Measurements from ENCODE around the gene HAGH. TPM values are rescaled to one million over a fixed set of nuclear protein-coding genes. Genes with fewer than 3 reads are reported as not detected.

HAGH gene
- total and polyA plus RNA-seq, 11 donors, result 111 to 358 (median 165) TPM

GRCh38 chr16:1828645-1829410 lies 2.2 kb upstream of the HAGH start:
- Histone ChIP-seq H3K27me3 (no peaks in the 10 kb centered on the region), H3K9me3 (no peaks in the 10 kb centered on the region), H3K27ac (no peak overlapping the region), H3K4me1 (peaks cover 9 to 53% (median 41%) of the 10 kb centered on the region in 12 donors), H3K4me3 (peak overlapping the region in 8 of 12 donors; percentile 6 to 99 (median 82)), H3K36me3 (peaks cover 0 to 22% (median 13%) of the 10 kb centered on the region in 9 donors)
- intact Hi-C loops (cut with DNase I), result no loop called here
- no peak for DNase-seq
- no peak for ATAC-seq
- TF ChIP-seq POLR2A (IDR thresholded peaks at IDR 0.05), result no peak
- TF ChIP-seq, protein P1, sequence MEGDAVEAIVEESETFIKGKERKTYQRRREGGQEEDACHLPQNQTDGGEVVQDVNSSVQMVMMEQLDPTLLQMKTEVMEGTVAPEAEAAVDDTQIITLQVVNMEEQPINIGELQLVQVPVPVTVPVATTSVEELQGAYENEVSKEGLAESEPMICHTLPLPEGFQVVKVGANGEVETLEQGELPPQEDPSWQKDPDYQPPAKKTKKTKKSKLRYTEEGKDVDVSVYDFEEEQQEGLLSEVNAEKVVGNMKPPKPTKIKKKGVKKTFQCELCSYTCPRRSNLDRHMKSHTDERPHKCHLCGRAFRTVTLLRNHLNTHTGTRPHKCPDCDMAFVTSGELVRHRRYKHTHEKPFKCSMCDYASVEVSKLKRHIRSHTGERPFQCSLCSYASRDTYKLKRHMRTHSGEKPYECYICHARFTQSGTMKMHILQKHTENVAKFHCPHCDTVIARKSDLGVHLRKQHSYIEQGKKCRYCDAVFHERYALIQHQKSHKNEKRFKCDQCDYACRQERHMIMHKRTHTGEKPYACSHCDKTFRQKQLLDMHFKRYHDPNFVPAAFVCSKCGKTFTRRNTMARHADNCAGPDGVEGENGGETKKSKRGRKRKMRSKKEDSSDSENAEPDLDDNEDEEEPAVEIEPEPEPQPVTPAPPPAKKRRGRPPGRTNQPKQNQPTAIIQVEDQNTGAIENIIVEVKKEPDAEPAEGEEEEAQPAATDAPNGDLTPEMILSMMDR (IDR thresholded peaks at IDR 0.05), result no peak
- 46 to 57% (median 55%) methylated on average over 11 of the region's 11 CpGs for WGBS, 4 donors

DNA sequence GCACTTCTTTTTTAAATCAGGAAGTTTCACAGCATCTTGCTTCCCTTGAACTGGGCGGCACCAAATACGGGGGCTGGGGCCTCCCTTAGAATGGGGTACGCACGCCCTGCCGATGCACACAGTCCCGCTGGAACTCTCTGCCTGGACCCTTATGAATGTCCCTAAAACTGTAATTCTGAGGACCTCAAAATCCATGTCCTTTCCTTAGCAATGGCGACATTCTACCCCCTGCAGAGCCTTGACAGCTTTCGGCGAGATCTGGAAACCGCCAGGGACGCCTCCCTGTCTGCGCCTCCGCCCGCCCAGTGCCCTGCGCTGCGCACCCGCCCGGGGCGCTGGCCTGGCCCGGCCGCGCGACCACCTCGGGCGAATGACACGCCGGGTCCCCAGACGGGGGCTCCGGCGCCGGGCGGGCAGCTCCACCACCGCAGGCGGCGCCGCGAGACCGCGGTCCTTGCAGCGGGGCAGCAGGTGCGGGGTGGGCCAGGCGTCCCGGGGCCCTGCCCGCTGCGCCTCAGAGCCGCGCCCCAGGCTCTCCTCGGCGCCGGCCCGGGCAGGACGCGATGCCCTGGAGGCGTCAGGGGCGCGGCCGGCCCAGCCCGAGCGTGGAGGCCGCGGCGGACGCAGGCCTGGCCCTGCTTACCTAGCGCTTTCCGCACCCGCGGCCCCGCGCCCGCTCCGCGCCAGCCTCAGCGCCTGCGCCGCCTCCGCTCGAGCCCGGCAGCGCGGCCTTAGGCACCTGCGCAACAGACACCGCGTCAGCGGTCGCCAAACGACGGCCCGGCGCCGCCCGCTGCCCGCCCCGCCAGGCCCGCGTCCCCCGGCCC lies 548 bp downstream of the HAGH start:
- DNase-seq (peak in 2 of 5 donors; percentile 54 to 63), ATAC-seq (peak in 3 of 4 donors; percentile 13 to 29 (median 27))
- H3K4me1 ChIP-seq, result peaks cover 9 to 57% (median 46%) of the 10 kb centered on the region in 12 donors
- TF ChIP-seq, protein P1 (IDR thresholded peaks at IDR 0.05), result peak in 2 of 12 donors; percentile 13 to 29
- no peak for TF ChIP-seq POLR2A (IDR thresholded peaks at IDR 0.05)
- 1 to 6% (median 2%) methylated on average over 33 to 96 of the region's 96 CpGs for WGBS, 4 donors
- H3K4me3 ChIP-seq, result peak overlapping the region; percentile 34 to 99 (median 78)
- peaks cover 0 to 37% (median 24%) of the 10 kb centered on the region in 9 donors for H3K36me3 ChIP-seq
- no peaks in the 10 kb centered on the region for H3K27me3 ChIP-seq
- intact Hi-C loops (cut with DNase I), result loop anchor here in 1 of 10 donors (1.0 kb wide), 1 partner anchor 44 kb away; the partner anchor contains the start of genes NUBP2 and SPSB3
- no peaks in the 10 kb centered on the region for H3K9me3 ChIP-seq
- H3K27ac ChIP-seq, result peak overlapping the region; percentile 32 to 97 (median 85)

DNA sequence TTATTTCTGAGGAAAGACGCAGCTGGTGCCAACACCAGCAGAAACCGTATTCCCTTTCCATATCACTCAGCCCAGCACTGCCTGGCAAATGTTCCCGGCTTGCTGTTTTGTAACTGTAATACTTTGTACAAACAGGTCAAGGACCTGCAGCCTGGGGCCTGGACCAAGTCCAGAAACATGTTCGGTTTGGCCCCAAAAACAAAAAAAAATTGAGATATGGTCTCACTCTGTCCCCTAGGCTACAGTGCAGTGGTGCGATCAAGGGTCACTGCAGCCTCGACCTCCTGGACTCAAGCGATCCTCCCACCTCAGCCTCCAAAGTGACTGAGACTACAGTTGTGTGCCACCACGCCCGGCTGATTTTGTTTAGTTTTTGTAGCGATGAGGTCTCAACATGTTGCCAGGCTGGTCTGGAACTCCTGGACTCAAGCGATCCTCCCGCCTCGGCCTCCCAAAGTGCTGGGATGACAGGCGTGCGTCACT lies 1.2 kb downstream of the HAGH start:
- DNase-seq (no peak), ATAC-seq (no peak)
- peaks cover 9 to 56% (median 45%) of the 10 kb centered on the region in 12 donors for H3K4me1 ChIP-seq
- no peak for TF ChIP-seq POLR2A (IDR thresholded peaks at IDR 0.05)
- TF ChIP-seq, protein P1 (IDR thresholded peaks at IDR 0.05), result no peak
- H3K9me3 ChIP-seq, result no peaks in the 10 kb centered on the region
- H3K36me3 ChIP-seq, result peaks cover 0 to 41% (median 28%) of the 10 kb centered on the region in 9 donors
- peak overlapping the region in 8 of 12 donors; percentile 56 to 97 (median 89) for H3K27ac ChIP-seq
- H3K4me3 ChIP-seq, result peak overlapping the region; percentile 34 to 99 (median 78)
- intact Hi-C loops (cut with DNase I), result no loop called here
- no peaks in the 10 kb centered on the region for H3K27me3 ChIP-seq
- 64 to 72% (median 68%) methylated on average over 15 of the region's 15 CpGs for WGBS, 4 donors
